ENCODE measurements around the gene KIF26B. TPM values are rescaled to one million over a fixed set of nuclear protein-coding genes. Genes with fewer than 3 reads are reported as not detected.

The KIF26B gene
- total RNA-seq, 3 donors from 2014 or later (not counting 1 experiment from before 2014, with no cell fraction given) = 0.16 to 0.96 (median 0.18) TPM

DNA sequence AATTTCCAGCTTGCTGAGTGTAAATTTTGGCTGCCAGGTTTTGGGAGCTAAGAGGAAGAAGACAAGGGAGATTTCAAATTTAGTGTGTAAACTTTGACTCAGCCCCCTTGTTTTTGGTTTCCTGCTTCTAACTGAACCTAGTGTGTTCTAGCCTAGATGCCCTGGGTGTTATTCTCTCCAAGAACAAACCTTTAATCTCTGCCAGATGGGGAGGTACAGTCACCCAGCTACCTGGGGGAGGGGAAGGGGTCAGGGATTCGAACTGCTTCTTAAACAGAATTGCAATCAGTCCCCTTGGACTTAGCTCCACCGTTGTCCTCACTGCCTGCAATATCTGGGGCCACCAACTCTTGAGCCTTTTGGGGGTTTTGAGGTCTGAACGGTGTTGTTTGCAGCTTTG is 238.9 kb downstream of the KIF26B start:
- no peak for ATAC-seq
- Histone ChIP-seq H3K9me3 (ENCODE audit: control insufficient read depth, insufficient read depth, low read length) (no peaks in the 10 kb centered on the region), H3K27me3 (ENCODE audit: control insufficient read depth, insufficient read depth, low read length) (no peaks in the 10 kb centered on the region), H3K4me3 (ENCODE audit: low read length) (no peak overlapping the region), H3K4me1 (ENCODE audit: control insufficient read depth, insufficient read depth, low read length) (no peaks in the 10 kb centered on the region), H3K27ac (ENCODE audit: low read length) (no peak overlapping the region), H3K36me3 (ENCODE audit: control insufficient read depth, insufficient read depth, low read length) (no peaks in the 10 kb centered on the region)
- H3K36me3 Mint-ChIP-seq = no peaks in the 10 kb centered on the region
- no peak for DNase-seq
- WGBS (ENCODE audit: insufficient coverage) = 57% methylated on average over 3 of the region's 3 CpGs
- H3K27me3 Mint-ChIP-seq (ENCODE audit: low read depth in 2 of 2) = peaks cover 0 to 4% of the 10 kb centered on the region in 2 donors
- H3K4me3 Mint-ChIP-seq = no peak overlapping the region
- TF ChIP-seq CTCF (IDR thresholded peaks at IDR 0.05) = no peak
- H3K27ac Mint-ChIP-seq = no peak overlapping the region
- no peaks in the 10 kb centered on the region for H3K9me3 Mint-ChIP-seq
- no peaks in the 10 kb centered on the region for H3K4me1 Mint-ChIP-seq
- intact Hi-C loops (cut with micrococcal nuclease) = no loop called here

DNA sequence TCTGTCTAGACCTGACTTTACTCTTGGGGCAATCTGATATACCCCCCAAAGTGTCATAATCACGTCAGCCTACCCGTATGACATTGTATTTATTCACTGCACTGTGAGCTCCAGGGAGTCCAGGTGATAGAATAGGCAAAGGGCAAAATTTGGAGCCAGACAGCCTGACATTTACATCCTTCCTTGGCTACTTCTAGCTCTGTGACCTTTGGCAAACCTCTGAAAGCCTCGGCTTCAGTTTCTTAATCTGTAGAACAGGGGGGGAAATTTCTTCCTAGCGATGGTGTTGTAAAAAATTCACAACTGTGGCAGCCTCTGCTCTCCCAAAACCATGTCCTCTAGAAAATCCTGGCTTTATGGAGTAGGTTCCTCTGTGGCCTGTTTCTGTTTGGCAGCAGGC is 240.9 kb downstream of the KIF26B start:
- no peak overlapping the region for H3K27ac Mint-ChIP-seq
- ATAC-seq = no peak
- TF ChIP-seq CTCF (IDR thresholded peaks at IDR 0.05) = no peak
- H3K9me3 ChIP-seq (ENCODE audit: control insufficient read depth, insufficient read depth, low read length) = no peaks in the 10 kb centered on the region
- no peaks in the 10 kb centered on the region for H3K36me3 ChIP-seq (ENCODE audit: control insufficient read depth, insufficient read depth, low read length)
- no peaks in the 10 kb centered on the region for H3K36me3 Mint-ChIP-seq
- intact Hi-C loops (cut with micrococcal nuclease) = no loop called here
- H3K4me3 Mint-ChIP-seq = no peak overlapping the region
- no peaks in the 10 kb centered on the region for H3K4me1 ChIP-seq (ENCODE audit: control insufficient read depth, insufficient read depth, low read length)
- WGBS (ENCODE audit: insufficient coverage) = 85% methylated on average over 3 of the region's 4 CpGs
- no peaks in the 10 kb centered on the region for H3K9me3 Mint-ChIP-seq
- no peaks in the 10 kb centered on the region for H3K27me3 ChIP-seq (ENCODE audit: control insufficient read depth, insufficient read depth, low read length)
- DNase-seq = no peak
- H3K27ac ChIP-seq (ENCODE audit: low read length) = no peak overlapping the region
- no peak overlapping the region for H3K4me3 ChIP-seq (ENCODE audit: low read length)
- no peaks in the 10 kb centered on the region for H3K4me1 Mint-ChIP-seq
- peaks cover 0 to 4% of the 10 kb centered on the region in 2 donors for H3K27me3 Mint-ChIP-seq (ENCODE audit: low read depth in 2 of 2)

DNA sequence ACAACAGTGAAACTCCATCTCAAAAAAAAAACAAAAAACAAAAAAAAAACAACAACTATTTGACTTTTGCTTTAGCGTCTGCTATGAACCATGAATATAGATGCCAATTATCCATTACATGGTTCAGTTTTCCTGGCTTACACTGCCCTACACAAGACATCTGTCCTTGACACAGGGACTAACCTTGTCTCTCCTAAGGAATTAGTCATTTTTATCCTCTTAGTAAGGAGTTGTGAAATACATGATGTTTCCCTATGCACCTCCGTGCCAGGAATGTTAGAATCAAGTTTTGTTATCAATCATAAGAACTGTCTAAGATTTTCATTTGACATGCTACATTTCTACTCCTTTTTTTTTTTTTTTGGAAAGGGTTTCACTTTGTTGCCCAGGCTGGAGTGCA is 241.8 kb downstream of the KIF26B start:
- no peaks in the 10 kb centered on the region for H3K36me3 Mint-ChIP-seq

More for the DNA sequence above, 241.8 kb downstream of the KIF26B start:
- intact Hi-C loops (cut with micrococcal nuclease) = no loop called here
- H3K9me3 Mint-ChIP-seq = no peaks in the 10 kb centered on the region
- peaks cover 0 to 4% of the 10 kb centered on the region in 2 donors for H3K27me3 Mint-ChIP-seq (ENCODE audit: low read depth in 2 of 2)
- no peak for TF ChIP-seq CTCF (IDR thresholded peaks at IDR 0.05)
- WGBS (ENCODE audit: insufficient coverage) = 95% methylated on average over 1 of the region's 2 CpGs
- H3K4me1 Mint-ChIP-seq = no peaks in the 10 kb centered on the region
- no peaks in the 10 kb centered on the region for H3K27me3 ChIP-seq (ENCODE audit: control insufficient read depth, insufficient read depth, low read length)
- no peak overlapping the region for H3K27ac Mint-ChIP-seq
- H3K4me1 ChIP-seq (ENCODE audit: control insufficient read depth, insufficient read depth, low read length) = no peaks in the 10 kb centered on the region
- no peak overlapping the region for H3K4me3 ChIP-seq (ENCODE audit: low read length)
- DNase-seq (no peak), ATAC-seq (no peak)
- no peak overlapping the region for H3K4me3 Mint-ChIP-seq
- H3K36me3 ChIP-seq (ENCODE audit: control insufficient read depth, insufficient read depth, low read length) = no peaks in the 10 kb centered on the region
- no peak overlapping the region for H3K27ac ChIP-seq (ENCODE audit: low read length)
- H3K9me3 ChIP-seq (ENCODE audit: control insufficient read depth, insufficient read depth, low read length) = no peaks in the 10 kb centered on the region
